ENCODE measurements around the gene NFYC.
"Not testable (repeated sequence)": the region's sequence is repeated elsewhere in the genome, so short reads cannot be mapped to it uniquely, and the experiment has no call there.

Gene NFYC

GRCh38 chr1:40708750-40709099 lies 17.2 kb downstream of the NFYC start:
- peak; percentile 23 for DNase-seq

GRCh38 chr1:40709100-40709801 lies 17.7 kb downstream of the NFYC start:
- peak; percentile 74 for DNase-seq

DNA sequence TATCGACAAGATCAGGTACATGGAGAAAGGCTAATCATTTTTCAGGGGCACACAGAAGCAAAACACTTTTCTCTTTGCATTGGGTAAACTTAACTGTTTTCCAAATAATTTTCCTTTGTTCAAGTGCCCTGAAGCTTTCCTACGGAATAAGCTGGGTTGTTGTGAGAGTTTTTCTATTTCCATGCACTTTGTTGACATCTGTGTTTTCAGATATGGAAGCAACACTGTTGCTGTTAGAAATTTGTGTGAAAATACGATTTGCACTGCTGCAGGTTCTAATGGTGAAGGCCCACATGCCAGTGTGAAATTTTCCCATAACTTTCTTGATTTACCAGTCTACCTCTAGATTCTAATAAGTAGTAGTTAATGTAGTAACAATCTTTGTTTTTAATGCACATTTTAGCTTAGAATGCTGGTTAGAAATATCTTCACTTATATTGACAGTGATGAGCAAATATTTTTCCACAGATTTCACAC lies 18.3 kb downstream of the NFYC start:
- DNase-seq: no peak

- DNase-seq: no peak
Measured at GRCh38 chr1:40710581-40711315, 19.2 kb downstream of the NFYC start.

DNA sequence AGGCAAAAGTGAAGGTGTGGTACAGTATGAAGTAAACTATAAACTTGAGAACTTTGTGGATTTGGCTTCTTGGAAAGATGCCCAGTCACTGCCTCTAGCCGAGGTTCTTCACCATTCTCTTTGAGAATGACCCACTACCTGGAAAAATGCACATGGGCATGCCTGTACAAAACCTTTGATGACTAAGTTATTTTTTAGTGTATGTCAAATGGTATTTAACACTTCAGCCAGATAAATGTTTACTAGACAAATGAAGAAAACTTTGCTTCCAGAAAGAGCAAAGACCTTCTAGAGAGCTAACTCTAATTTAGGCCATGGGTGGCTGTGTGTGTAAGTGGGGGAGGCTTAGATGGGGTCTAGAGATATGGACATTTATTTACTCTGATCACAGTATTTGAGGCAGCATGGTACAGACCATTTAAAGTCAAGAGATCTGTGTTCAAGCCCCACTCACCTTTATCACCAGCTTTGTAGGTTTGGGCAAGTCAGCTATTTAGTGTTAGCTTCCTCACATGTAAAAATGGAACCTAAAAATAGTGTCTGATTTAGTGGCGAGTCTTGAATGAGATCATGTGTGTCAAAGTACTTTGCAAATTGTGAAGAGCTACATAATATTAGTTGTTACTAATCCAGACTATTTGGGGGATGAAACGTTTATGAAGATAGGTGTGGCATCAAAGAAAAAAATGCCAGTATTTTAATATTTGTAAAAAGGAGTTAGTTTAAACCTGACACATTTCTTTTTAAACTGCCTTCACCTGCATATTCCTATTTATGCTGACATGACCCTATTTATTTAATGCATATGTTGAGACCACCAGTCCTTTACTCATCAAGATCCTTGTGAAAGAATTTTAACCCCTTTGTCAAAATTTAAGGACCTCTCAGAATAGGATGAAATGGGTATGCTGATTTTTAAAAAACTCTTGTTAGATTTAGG lies 20.2 kb downstream of the NFYC start:
- peak; percentile 30 for DNase-seq

- no peak for DNase-seq
Measured at GRCh38 chr1:40712405-40712944, 21.0 kb downstream of the NFYC start.

DNA sequence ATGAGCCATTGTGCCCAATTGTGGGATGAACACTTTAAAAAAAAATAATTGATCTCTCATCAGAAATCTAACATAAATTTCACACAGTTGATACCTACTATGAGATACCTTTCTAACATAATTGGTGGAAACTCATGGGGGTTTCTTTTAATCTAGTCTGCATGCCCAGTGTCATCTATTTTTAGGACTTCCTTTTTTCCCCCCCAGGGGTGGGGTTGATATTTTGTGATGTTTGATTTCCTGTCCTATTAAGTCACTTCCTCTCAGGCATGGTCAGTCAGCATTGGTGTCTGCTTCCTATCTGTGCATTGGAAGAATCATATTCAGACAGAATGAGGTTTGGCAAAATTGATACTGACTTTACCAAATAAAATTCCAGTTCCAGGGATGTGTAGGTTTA lies 21.5 kb downstream of the NFYC start:
- peak; percentile 23 for DNase-seq

GRCh38 chr1:40715491-40716059 lies 24.1 kb downstream of the NFYC start:
- DNase-seq: no peak

DNA sequence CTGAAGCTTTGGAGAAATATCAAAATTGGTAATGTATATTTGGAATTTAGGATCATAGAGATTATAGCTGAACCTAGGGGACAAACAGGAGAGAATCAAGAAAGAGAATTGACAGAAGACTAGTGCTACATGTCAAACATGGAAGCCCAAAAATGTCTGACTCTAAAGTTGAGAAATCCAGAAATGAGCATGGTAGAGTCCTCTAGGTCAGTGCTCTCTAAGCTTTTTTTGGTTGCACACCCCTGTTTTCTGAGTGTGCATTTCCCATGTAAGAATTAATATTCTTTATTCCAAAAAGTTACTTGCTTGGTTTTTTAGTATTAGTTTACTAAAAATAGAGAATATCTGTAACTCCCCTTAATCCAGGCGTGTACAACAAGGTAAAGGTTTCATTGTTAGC lies 25.6 kb downstream of the NFYC start:
- DNase-seq: no peak

- no peak for DNase-seq
Measured at GRCh38 chr1:40717955-40718354, 26.5 kb downstream of the NFYC start.

DNA sequence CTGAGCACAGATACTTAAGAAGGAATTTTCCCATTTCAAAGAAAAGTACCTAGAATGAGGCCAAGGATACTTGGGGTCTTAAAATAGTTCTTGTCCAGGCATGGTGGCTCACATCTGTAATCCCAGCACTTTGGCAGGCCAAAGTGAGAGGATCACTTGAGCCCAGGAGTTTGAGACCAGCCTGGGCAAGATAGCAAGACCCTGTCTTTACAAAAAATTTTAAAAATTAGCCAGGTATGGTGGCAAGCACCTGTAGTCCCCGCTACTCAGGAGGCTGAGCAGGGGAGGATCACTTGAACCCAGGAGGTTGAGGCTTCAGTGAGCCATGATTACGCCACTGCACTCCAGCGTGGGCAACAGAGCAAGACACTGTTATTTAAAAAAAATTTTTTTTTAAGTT lies 29.0 kb downstream of the NFYC start:
- DNase-seq: no peak

- DNase-seq: no peak
Measured at GRCh38 chr1:40722622-40723021, 31.1 kb downstream of the NFYC start.

GRCh38 chr1:40723196-40723955 lies 31.9 kb downstream of the NFYC start:
- no peak for DNase-seq

DNA sequence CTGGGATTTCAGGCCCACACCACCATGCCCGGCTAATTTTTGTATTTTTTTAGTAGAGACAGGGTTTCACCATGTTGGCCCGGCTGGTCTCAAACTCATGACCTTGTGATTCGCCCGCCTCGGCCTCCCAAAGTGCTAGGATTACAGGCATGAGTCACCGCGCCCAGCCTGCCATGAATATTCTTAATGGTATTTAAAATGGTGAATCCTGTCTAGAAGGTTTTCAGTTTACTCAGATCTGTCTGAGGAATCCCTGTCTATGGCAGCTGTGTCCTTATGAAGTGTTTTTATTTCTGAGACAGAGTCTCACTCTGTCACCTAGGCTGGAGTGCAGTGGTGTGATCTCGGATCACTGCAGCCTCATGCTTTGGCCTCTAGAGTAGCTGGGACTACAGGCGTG lies 36.2 kb downstream of the NFYC start:
- not testable (repeated sequence) for DNase-seq

DNA sequence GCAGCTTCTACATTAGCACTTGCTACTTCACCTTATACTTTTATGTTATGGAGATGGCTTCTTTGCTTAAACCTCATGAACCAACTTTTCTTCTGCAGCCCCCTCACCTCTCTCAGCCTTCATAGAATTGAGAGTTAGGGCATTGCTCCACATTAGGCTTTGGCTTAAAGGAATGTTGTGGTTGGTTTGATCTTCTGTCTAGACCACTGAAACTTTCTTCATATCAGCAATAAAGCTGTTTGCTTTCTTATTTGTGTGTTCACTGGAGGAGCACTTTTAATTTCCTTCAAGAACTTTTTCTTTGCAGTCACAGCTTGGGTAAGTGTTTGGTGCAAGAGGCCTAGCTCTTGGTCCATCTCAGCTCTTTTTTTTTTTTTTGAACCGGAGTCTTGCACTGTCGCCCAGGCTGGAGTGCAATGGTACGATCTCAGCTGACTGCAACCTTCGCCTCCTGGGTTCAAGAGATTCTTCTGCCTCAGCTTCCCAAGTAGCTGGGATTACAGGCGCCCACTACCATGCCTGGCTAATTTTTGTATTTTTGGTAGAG lies 37.9 kb downstream of the NFYC start:
- DNase-seq: not testable (repeated sequence)

DNA sequence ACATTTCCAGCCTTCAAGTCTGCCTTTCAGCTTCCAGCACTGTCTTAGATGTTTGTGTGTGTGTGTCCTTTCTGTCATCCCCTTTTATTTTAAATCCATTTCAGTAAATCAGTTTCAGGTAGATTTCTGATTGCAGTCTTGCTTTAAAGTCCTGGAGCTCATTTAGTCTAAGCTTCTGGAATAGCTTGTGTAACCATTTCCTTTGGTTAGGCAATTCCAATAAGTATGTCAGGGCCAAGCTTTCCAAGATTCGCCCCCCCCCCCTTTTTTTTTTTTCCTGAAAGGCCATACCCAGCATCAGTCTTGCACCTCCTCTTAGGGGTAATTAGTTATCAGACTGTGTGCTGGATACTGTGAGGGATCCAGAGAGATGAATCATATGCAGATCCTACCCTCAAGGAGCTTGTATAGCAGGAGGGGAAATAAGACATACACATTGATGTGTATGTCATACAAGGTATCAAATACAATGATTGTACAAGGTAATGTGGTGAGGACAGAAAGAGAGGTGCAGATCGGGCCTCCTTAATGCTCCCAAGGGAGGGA lies 41.3 kb downstream of the NFYC start:
- DNase-seq: no peak

DNA sequence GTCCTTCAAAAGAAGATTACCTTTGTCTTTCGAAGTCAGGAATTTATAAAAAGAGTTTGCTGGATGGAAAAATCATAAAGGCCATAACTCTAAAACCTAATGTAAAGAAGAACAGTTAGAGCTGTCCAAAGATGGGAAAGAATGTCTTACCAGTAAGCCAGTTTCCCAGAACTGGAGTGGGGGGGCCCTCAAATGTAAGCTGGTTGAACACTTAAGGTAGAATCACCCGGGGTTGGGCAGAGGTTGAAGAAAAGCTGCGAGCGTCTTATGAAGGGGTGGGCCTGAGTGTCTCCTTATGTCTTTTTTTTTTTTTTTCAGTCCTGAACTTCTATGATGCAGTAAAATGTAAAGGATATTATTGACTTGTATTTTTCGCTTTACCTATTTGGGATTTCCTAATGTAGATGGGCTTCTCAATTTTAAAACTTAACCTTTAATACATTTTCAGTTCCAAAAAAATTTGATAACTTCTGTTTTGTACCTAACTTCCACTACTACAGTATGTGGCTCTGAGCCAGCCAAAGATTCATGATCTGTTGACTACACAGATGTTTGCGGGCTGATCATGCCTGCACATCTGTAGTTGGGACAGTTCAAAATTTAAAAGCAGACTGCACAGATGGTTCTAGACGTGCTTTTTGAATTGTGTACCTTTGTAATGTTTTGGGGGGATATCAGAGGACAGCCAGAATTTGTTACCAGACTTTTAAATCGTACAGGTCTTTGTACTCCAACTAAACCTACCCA lies 43.6 kb downstream of the NFYC start:
- no peak for DNase-seq

DNA sequence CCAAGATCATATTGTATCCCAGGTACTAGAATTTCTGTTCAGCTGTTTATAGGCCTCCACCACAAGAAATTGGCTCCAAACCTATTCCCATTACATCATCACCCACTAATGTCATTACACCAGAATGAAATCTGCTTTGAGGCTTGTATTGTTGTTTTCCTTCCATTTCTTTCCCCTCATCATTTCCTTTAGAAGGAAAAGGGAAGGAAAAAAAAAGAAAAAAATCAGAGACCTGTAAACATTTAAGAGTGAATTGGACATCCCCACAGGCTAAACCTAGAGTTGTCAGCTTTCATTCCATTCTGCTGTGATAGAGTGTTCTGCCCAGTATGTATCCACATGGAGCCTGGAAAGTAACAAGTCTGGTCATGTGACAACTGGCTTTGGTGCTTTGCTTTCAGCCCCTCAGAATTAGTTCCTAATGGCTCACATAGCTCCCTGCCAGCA lies 44.6 kb downstream of the NFYC start:
- no peak for DNase-seq

DNA sequence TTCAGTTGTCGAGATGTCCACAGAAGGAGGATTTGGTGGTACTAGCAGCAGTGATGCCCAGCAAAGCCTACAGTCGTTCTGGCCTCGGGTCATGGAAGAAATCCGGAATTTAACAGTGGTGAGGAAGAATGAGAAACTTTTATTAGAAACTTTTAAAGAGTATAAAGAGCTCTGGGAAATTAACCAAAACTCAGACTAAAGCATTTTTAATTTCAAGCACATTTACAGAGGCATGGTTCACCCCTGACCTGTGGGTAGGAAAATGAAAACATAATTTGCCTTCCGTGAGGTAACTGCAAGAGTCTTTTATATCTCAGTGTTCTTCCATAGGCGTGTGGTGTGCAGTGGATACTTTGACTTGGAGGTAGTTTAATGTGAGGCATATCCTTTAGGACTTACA lies 47.3 kb downstream of the NFYC start:
- DNase-seq: no peak

DNA sequence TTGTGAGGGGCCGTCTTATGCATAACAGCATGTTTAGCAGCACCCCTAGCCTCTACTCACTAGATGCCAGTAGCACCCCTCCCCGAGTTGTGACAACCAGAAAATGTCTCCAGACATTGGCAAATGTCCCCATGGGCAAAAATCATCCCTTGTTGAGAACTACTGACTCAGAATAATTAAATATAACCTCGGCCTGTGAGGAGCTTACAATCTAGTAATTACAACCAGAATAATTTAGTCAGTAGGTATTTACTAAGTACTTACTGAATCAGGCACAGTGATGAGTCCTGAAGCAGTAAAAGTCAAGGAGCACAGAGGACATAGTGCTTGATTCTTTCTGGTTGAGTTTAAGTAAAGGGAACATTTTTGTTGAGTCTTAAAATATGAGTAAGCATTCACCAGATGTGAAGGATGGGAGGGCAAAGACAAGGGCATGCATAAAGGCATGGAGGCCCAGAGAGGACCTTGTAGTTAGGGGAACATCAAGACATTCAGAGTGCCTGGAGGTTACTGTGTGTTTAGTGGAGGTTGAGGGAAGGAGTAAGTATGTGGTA lies 48.0 kb downstream of the NFYC start:
- no peak for DNase-seq
